GM12878 (cell line): ENCODE results near the gene TBC1D12. TPM values are rescaled to one million over a fixed set of nuclear protein-coding genes. Genes with fewer than 3 reads are reported as not detected.

Experiments used
- CHD1 ChIP-seq: IDR thresholded peaks from 2 replicates; pipeline ENCODE4 v1.6.1; 2012; ENCODE audit warnings: low read depth, low read length, improper control_type of control experiment
- EZH2 ChIP-seq: IDR thresholded peaks from 2 replicates; pipeline ENCODE4 v1.6.1; 2012; ENCODE audit warnings: low read depth, mild to moderate bottlenecking, control low read depth, inconsistent platforms, low read length, borderline replicate concordance; ENCODE audit not compliant: control insufficient read depth
- FOXM1 ChIP-seq: IDR thresholded peaks from 2 replicates; pipeline ENCODE4 v1.6.1; 2012; ENCODE audit warnings: low read depth, mild to moderate bottlenecking, inconsistent platforms, low read length, moderate library complexity
- MYC ChIP-seq: IDR thresholded peaks from 2 replicates; pipeline ENCODE4 v1.6.1; 2011; ENCODE audit warnings: mild to moderate bottlenecking, low read length, moderate library complexity, inconsistent platforms; ENCODE audit not compliant: insufficient read depth, insufficient replicate concordance, insufficient read length, severe bottlenecking
- NFIC ChIP-seq: IDR thresholded peaks from 2 replicates; pipeline ENCODE4 v1.6.1; 2012; ENCODE audit warnings: low read depth, mild to moderate bottlenecking, inconsistent platforms, low read length, moderate library complexity
- NRF1 ChIP-seq: conservative IDR thresholded peaks from 2 replicates; pipeline ENCODE4 v1.6.1; 2011; ENCODE audit warnings: mild to moderate bottlenecking, low read depth, low read length, improper control_type of control experiment
- PML ChIP-seq: IDR thresholded peaks from 2 replicates; pipeline ENCODE4 v1.6.1; 2012; ENCODE audit warnings: low read length, inconsistent platforms
- POLR2AphosphoS5 ChIP-seq: IDR thresholded peaks from 2 replicates; pipeline ENCODE4 v1.6.1; 2011; ENCODE audit warnings: mild to moderate bottlenecking, low read length, inconsistent platforms
- RB1 ChIP-seq: fragments of 450-650 bp; formaldehyde crosslinking; IDR thresholded peaks from 2 replicates; pipeline ENCODE4 v1.6.1; 2017; ENCODE audit warnings: mild to moderate bottlenecking, borderline replicate concordance
- RCOR1 ChIP-seq: conservative IDR thresholded peaks from 2 replicates; pipeline ENCODE4 v1.6.1; 2012; ENCODE audit warnings: low read depth, low read length, improper control_type of control experiment
- YY1 ChIP-seq: IDR thresholded peaks from 2 replicates; pipeline ENCODE4 v1.6.1; 2011; ENCODE audit warnings: low read depth, mild to moderate bottlenecking, low read length
- polyA plus RNA-seq, 11 experiments: library from polyadenylated mRNA; depleted of rRNA in 4 of 11; unstranded in 6 of 11; stranded (reverse) in 5 of 11; fragments of >200 nt; fragmentation: Nextera tagmentation in 4 of 11; fragmentation: Illumina TruSeq in 1 of 11; extraction: Ambion mirVana in 4 of 11; extraction: Trizol in 1 of 11; gene quantifications; 1 replicate in 1 of 11; 2 replicates in 10 of 11; pipeline versions ENCODE4 v1.2.1 to v1.2.3, GENCODE V29; 2011 to 2016; ENCODE audit warnings: inconsistent platforms in 2 of 11, missing spikeins in 2 of 11, low read depth in 1 of 11
- total RNA-seq, 4 experiments: library from RNA; depleted of rRNA in 3 of 4; stranded (reverse); fragments of >200 nt in 3 of 4; fragmentation: Illumina TruSeq in 1 of 4; extraction: Trizol in 1 of 4; gene quantifications; 2 replicates each; pipeline versions ENCODE4 v1.2.1 to v1.2.3, GENCODE V29; 2013 to 2021
- TF ChIP-seq, protein P1 (sequence below): fragments of 450-650 bp; conservative IDR thresholded peaks from 2 replicates; pipeline ENCODE4 v1.6.1; 2017; ENCODE audit warnings: mild to moderate bottlenecking, moderate library complexity
- TF ChIP-seq, protein P2 (sequence below): fragments of 450-650 bp; IDR thresholded peaks from 2 replicates; pipeline ENCODE4 v1.6.1; 2017; ENCODE audit warnings: low read depth, mild to moderate bottlenecking, moderate library complexity
- TF ChIP-seq, protein P3 (sequence below): fragments of 450-650 bp; formaldehyde crosslinking; IDR thresholded peaks from 2 replicates; pipeline ENCODE4 v1.4.0; 2022; ENCODE audit warnings: mild to moderate bottlenecking, moderate library complexity

Gene TBC1D12
- total and polyA plus RNA-seq, 10 of the 15 experiments (the other 5 are each of a cell fraction or from before 2014, with no cell fraction given) = 2.6 to 7.5 (median 3.8) TPM

DNA sequence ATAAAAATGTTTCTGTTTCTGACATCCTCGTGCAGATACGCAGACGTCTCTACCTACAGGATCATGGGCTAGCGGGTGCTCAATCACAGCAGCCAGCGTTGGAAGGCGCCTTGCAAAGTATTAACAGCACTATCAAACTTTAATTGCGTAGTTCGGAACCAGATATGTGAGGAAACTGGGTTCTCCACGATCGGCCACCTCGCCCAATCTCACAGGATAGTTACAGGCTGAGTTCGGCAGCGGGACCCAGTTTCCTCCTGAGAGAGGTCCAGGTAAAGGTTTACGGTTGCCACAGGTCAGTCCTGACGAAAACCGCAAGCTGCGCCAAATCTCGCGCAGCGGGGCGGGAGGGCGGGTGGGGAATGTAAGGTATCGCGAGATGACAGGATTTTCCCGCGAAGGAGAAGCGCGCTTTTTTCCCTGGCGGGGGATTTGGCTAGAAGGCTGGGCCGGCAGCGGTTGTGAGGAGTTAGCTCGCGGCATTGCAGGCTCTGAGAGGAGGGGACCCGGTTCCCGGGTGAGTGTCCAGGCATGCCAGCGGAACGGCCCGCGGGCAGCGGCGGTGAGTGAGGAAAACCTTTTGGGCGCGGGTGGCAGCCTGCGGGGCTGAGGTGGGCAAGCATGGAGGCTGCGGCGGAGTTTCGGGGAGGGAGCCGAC lies 143.2 kb downstream of the TBC1D12 start, which contains the start of gene HELLS (continued):
- TF ChIP-seq, protein P1, sequence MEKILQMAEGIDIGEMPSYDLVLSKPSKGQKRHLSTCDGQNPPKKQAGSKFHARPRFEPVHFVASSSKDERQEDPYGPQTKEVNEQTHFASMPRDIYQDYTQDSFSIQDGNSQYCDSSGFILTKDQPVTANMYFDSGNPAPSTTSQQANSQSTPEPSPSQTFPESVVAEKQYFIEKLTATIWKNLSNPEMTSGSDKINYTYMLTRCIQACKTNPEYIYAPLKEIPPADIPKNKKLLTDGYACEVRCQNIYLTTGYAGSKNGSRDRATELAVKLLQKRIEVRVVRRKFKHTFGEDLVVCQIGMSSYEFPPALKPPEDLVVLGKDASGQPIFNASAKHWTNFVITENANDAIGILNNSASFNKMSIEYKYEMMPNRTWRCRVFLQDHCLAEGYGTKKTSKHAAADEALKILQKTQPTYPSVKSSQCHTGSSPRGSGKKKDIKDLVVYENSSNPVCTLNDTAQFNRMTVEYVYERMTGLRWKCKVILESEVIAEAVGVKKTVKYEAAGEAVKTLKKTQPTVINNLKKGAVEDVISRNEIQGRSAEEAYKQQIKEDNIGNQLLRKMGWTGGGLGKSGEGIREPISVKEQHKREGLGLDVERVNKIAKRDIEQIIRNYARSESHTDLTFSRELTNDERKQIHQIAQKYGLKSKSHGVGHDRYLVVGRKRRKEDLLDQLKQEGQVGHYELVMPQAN = peak; percentile 92
- TF ChIP-seq PML = peak; percentile 87
- TF ChIP-seq, protein P2, sequence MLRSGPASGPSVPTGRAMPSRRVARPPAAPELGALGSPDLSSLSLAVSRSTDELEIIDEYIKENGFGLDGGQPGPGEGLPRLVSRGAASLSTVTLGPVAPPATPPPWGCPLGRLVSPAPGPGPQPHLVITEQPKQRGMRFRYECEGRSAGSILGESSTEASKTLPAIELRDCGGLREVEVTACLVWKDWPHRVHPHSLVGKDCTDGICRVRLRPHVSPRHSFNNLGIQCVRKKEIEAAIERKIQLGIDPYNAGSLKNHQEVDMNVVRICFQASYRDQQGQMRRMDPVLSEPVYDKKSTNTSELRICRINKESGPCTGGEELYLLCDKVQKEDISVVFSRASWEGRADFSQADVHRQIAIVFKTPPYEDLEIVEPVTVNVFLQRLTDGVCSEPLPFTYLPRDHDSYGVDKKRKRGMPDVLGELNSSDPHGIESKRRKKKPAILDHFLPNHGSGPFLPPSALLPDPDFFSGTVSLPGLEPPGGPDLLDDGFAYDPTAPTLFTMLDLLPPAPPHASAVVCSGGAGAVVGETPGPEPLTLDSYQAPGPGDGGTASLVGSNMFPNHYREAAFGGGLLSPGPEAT = peak; percentile 22; the same call in 1 of the 2 replicates
- no peak for TF ChIP-seq NRF1
- TF ChIP-seq YY1 = no peak
- no peak for TF ChIP-seq CHD1
- 0 out of 2 replicates have a peak, but pooled peaks have one; percentile 52 for TF ChIP-seq RCOR1
- TF ChIP-seq, protein P3, sequence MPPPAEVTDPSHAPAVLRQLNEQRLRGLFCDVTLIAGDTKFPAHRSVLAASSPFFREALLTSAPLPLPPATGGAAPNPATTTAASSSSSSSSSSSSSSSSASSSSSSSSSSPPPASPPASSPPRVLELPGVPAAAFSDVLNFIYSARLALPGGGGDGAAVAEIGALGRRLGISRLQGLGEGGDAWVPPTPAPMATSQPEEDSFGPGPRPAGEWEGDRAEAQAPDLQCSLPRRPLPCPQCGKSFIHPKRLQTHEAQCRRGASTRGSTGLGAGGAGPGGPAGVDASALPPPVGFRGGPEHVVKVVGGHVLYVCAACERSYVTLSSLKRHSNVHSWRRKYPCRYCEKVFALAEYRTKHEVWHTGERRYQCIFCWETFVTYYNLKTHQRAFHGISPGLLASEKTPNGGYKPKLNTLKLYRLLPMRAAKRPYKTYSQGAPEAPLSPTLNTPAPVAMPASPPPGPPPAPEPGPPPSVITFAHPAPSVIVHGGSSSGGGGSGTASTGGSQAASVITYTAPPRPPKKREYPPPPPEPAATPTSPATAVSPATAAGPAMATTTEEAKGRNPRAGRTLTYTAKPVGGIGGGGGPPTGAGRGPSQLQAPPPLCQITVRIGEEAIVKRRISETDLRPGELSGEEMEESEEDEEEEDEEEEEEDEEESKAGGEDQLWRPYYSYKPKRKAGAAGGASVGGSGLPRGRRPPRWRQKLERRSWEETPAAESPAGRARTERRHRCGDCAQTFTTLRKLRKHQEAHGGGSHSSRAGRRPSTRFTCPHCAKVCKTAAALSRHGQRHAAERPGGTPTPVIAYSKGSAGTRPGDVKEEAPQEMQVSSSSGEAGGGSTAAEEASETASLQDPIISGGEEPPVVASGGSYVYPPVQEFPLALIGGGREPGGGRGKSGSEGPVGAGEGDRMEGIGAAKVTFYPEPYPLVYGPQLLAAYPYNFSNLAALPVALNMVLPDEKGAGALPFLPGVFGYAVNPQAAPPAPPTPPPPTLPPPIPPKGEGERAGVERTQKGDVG (CRISPR knock-in tag) = no peak
- TF ChIP-seq POLR2AphosphoS5 = peak; percentile 69
- no peak for TF ChIP-seq MYC
- TF ChIP-seq FOXM1 = no peak
- TF ChIP-seq RB1 = peak; percentile 95; the same call in 1 of the 2 replicates
- no peak for TF ChIP-seq EZH2
- no peak for TF ChIP-seq NFIC
